Brain pericyte (primary cell): ENCODE results near the gene MRPL4.
"Not testable (repeated sequence)": the region's sequence is repeated elsewhere in the genome, so short reads cannot be mapped to it uniquely, and the experiment has no call there.

ENCODE experiments used
- DNase-seq: peaks from one replicate; pipeline ENCODE4 v3.0.0-alpha.2; 2012; ENCODE audit warnings: low read depth, low spot score

MRPL4 gene

GRCh38 chr19:10260141-10260584 lies 8.1 kb downstream of the MRPL4 start:
- DNase-seq = no peak

GRCh38 chr19:10262771-10263170 lies 10.8 kb downstream of the MRPL4 start:
- DNase-seq = no peak

- DNase-seq = no peak
These were observed 14.7 kb downstream of the MRPL4 start for GRCh38 chr19:10266706-10267105.

GRCh38 chr19:10268071-10268470 lies 16.1 kb downstream of the MRPL4 start:
- no peak for DNase-seq

GRCh38 chr19:10269333-10270179 lies 17.5 kb downstream of the MRPL4 start:
- DNase-seq = no peak

GRCh38 chr19:10270180-10270615 lies 18.2 kb downstream of the MRPL4 start:
- DNase-seq = no peak

GRCh38 chr19:10270616-10271394 lies 18.8 kb downstream of the MRPL4 start, which contains the start of gene ICAM1:
TSS of gene ICAM1 (plus strand) at chr19:10271120. CDS start at chr19:10271160, 40 bp downstream.
- no peak for DNase-seq

GRCh38 chr19:10271543-10272086 lies 19.6 kb downstream of the MRPL4 start:
- no peak for DNase-seq

GRCh38 chr19:10274589-10274988 lies 22.6 kb downstream of the MRPL4 start:
- DNase-seq = no peak

- DNase-seq = no peak
These were observed 26.0 kb downstream of the MRPL4 start for GRCh38 chr19:10277795-10278589.

GRCh38 chr19:10278935-10279334 lies 26.9 kb downstream of the MRPL4 start:
- DNase-seq = no peak

GRCh38 chr19:10279737-10280442 lies 27.9 kb downstream of the MRPL4 start:
- no peak for DNase-seq

GRCh38 chr19:10282043-10282442 lies 30.0 kb downstream of the MRPL4 start:
- not testable (repeated sequence) for DNase-seq

- no peak for DNase-seq
These were observed 31.5 kb downstream of the MRPL4 start for GRCh38 chr19:10283301-10284064.

- no peak for DNase-seq
These were observed 32.3 kb downstream of the MRPL4 start for GRCh38 chr19:10284065-10284959.

GRCh38 chr19:10284960-10285278 lies 32.9 kb downstream of the MRPL4 start:
- DNase-seq = no peak

GRCh38 chr19:10285393-10285792 lies 33.4 kb downstream of the MRPL4 start:
- no peak for DNase-seq

- DNase-seq = no peak
These were observed 35.1 kb downstream of the MRPL4 start, which contains the start of gene ICAM4 for GRCh38 chr19:10286803-10287737. TSS of gene ICAM4 (plus strand) at chr19:10286955. CDS start at chr19:10287013, 58 bp downstream.
